IMR-90 (cell line): Measurements from ENCODE around the gene HSF2BP. TPM values are rescaled to one million over a fixed set of nuclear protein-coding genes. Genes with fewer than 3 reads are reported as not detected.

ENCODE experiments used
- ATAC-seq: fragments of 200-7000 bp; cut with Tn5 transposase; 2 replicates; pipeline ENCODE4 v1.9.1; 2020; ENCODE audit warnings: low read depth, mild to moderate bottlenecking, moderate library complexity
- BruUV-seq: library from RNA; stranded (reverse); fragments of 400-500 nt; replicated peaks from 2 replicates; lab custom pipeline; 2021; lab: Mats Ljungman, UMichigan
- CTCF ChIA-PET: fragments of 300-600 bp; formaldehyde crosslinking; extraction: SDS; loops from one replicate; lab custom pipeline; 2021; ENCODE audit warnings: antibody characterized with exemption; lab: Yijun Ruan, JAX
- POLR2A ChIA-PET: fragments of 300-600 bp; sonication (Branson Sonifier 250); formaldehyde crosslinking; loops from one replicate; lab custom pipeline; 2022; ENCODE audit warnings: antibody characterized with exemption; ENCODE audit not compliant: unreplicated experiment; lab: Charles Lee
- DNase-seq: peaks from one replicate; pipeline ENCODE4 v3.0.0; 2013
- H2AFZ ChIP-seq: replicated peaks from 2 replicates; pipeline ENCODE3; 2013; ENCODE audit warnings: low read length, mild to moderate bottlenecking; ENCODE audit not compliant: poor library complexity
- H2AK5ac ChIP-seq: 2 replicates; pipeline ENCODE4 v1.6.1; 2013; ENCODE audit warnings: low read depth, low read length, inconsistent platforms
- H2AK9ac ChIP-seq: replicated peaks from 2 replicates; pipeline ENCODE3; 2013; ENCODE audit warnings: mild to moderate bottlenecking, low read depth, low read length, moderate library complexity; ENCODE audit not compliant: poor library complexity
- H2BK120ac ChIP-seq: 2 replicates; pipeline ENCODE4 v1.6.1; 2013; ENCODE audit warnings: low read depth, low read length, inconsistent platforms
- H2BK15ac ChIP-seq: 3 replicates; pipeline ENCODE4 v1.6.1; 2013; ENCODE audit warnings: low read depth, low read length, inconsistent platforms
- H2BK20ac ChIP-seq: 2 replicates; pipeline ENCODE4 v1.6.1; 2013; ENCODE audit warnings: low read depth, mild to moderate bottlenecking, inconsistent platforms, low read length, moderate library complexity
- H2BK5ac ChIP-seq: 2 replicates; pipeline ENCODE4 v1.6.1; 2013; ENCODE audit warnings: mild to moderate bottlenecking, low read depth, low read length, inconsistent platforms; ENCODE audit not compliant: poor library complexity, severe bottlenecking
- H3K14ac ChIP-seq: replicated peaks from 2 replicates; pipeline ENCODE4 v1.6.1; 2013; ENCODE audit warnings: low read depth, low read length, inconsistent platforms
- H3K18ac ChIP-seq: 2 replicates; pipeline ENCODE4 v1.6.1; 2013; ENCODE audit warnings: low read depth, low read length, control low read depth
- H3K23ac ChIP-seq: 2 replicates; pipeline ENCODE4 v1.6.1; 2013; ENCODE audit warnings: low read depth, low read length, inconsistent platforms
- H3K27ac ChIP-seq: 2 replicates; pipeline ENCODE4 v1.5.1; 2013; ENCODE audit warnings: mild to moderate bottlenecking, control low read depth, low read length; ENCODE audit not compliant: insufficient read depth
- H3K27me3 ChIP-seq: 2 replicates; pipeline ENCODE4 v1.6.1; 2013; ENCODE audit warnings: low read length; ENCODE audit not compliant: control insufficient read depth, insufficient read depth
- H3K36me3 ChIP-seq: 2 replicates; pipeline ENCODE4 v1.6.1; 2013; ENCODE audit warnings: low read length, mixed read lengths; ENCODE audit not compliant: control insufficient read depth, insufficient read depth
- H3K4ac ChIP-seq: 2 replicates; pipeline ENCODE4 v1.6.1; 2013; ENCODE audit warnings: low read depth, low read length, inconsistent platforms
- H3K4me1 ChIP-seq: 2 replicates; pipeline ENCODE4 v1.6.1; 2013; ENCODE audit warnings: low read length, mixed read lengths; ENCODE audit not compliant: control insufficient read depth, insufficient read depth
- H3K4me2 ChIP-seq: 2 replicates; pipeline ENCODE4 v1.6.1; 2013; ENCODE audit warnings: low read depth, mild to moderate bottlenecking, control low read depth, low read length, moderate library complexity
- H3K4me3 ChIP-seq: 2 replicates; pipeline ENCODE4 v1.5.1; 2013; ENCODE audit warnings: low read depth, mild to moderate bottlenecking, control low read depth, low read length, moderate library complexity; ENCODE audit not compliant: insufficient read depth
- H3K56ac ChIP-seq: 2 replicates; pipeline ENCODE4 v1.6.1; 2013; ENCODE audit warnings: low read length, inconsistent platforms; ENCODE audit not compliant: insufficient read depth; ENCODE audit errors: extremely low read depth
- H3K79me1 ChIP-seq, 2 experiments: 2 replicates each; pipeline ENCODE4 v1.6.1; 2013; ENCODE audit warnings: low read length in 2 of 2, inconsistent platforms in 1 of 2, low read depth in 1 of 2
- H3K9ac ChIP-seq: 2 replicates; pipeline ENCODE4 v1.6.1; 2013; ENCODE audit warnings: low read depth, low read length, control low read depth
- H3K9me1 ChIP-seq: 2 replicates; pipeline ENCODE4 v1.6.1; 2013; ENCODE audit warnings: low read length, inconsistent platforms; ENCODE audit not compliant: insufficient read depth
- H3K9me3 ChIP-seq: 2 replicates; pipeline ENCODE4 v1.6.1; 2013; ENCODE audit warnings: low read length; ENCODE audit not compliant: control insufficient read depth, insufficient read depth
- H4K20me1 ChIP-seq: 2 replicates; pipeline ENCODE4 v1.6.1; 2013; ENCODE audit warnings: low read length, inconsistent platforms; ENCODE audit not compliant: insufficient read depth
- H4K5ac ChIP-seq: 2 replicates; pipeline ENCODE4 v1.6.1; 2013; ENCODE audit warnings: mild to moderate bottlenecking, low read depth, low read length, control low read depth
- H4K8ac ChIP-seq, 2 experiments: 2 replicates each; pipeline ENCODE4 v1.6.1; 2013; ENCODE audit warnings: low read depth in 2 of 2, low read length in 2 of 2, control low read depth in 1 of 2, inconsistent platforms in 1 of 2
- H4K91ac ChIP-seq: 2 replicates; pipeline ENCODE4 v1.6.1; 2013; ENCODE audit warnings: low read depth, low read length, inconsistent platforms; ENCODE audit not compliant: insufficient read depth
- BHLHE40 ChIP-seq: fragments of 150-350 bp; IDR thresholded peaks from 2 replicates; pipeline ENCODE4 v1.6.1; 2016; ENCODE audit warnings: mild to moderate bottlenecking, low read depth, low read length
- WGBS, 2 experiments: methylation state at CpG; one replicate each; pipeline versions ENCODE4 v1.1.5 to v1.1.7; 2013; ENCODE audit warnings: missing lambda C conversion rate in 2 of 2; ENCODE audit not compliant: insufficient read length in 1 of 2; ENCODE audit errors: extremely low coverage in 2 of 2; 5-methylcytosine and 5-hydroxymethylcytosine counted together
- dilution Hi-C: fragments of 300-500 bp; cut with HindIII; formaldehyde crosslinking; loops from one replicate; pipeline ENCODE4 v1.14.3; 2018; ENCODE audit warnings: low sequenced_read_pairs; ENCODE audit not compliant: unreplicated experiment
- in situ Hi-C: fragments of 300-500 bp; cut with MboI; formaldehyde crosslinking; loops from 3 replicates; pipeline ENCODE4 v1.14.3; 2019; ENCODE audit warnings: low sequenced_read_pairs, inconsistent platforms, mixed read lengths
- intact Hi-C: fragments of 100-400 bp; cut with micrococcal nuclease; formaldehyde crosslinking; loops from 2 replicates; pipeline ENCODE4 v1.10.0; 2022
- polyA plus RNA-seq, 3 experiments: library from polyadenylated mRNA; depleted of rRNA; stranded (reverse); fragments of >200 nt; gene quantifications; 2 replicates each; pipeline ENCODE4 v1.2.3, GENCODE V29; 2012; ENCODE audit warnings: low replicate concordance in 1 of 3
- total RNA-seq: library from RNA; depleted of rRNA; stranded (reverse); fragments of >200 nt; gene quantifications from 2 replicates; pipeline ENCODE4 v1.2.3, GENCODE V29; 2012

HSF2BP gene
- total and polyA plus RNA-seq, 2 of the 4 experiments (the other 2 are of a cell fraction), result 0.87 to 0.90 TPM

DNA sequence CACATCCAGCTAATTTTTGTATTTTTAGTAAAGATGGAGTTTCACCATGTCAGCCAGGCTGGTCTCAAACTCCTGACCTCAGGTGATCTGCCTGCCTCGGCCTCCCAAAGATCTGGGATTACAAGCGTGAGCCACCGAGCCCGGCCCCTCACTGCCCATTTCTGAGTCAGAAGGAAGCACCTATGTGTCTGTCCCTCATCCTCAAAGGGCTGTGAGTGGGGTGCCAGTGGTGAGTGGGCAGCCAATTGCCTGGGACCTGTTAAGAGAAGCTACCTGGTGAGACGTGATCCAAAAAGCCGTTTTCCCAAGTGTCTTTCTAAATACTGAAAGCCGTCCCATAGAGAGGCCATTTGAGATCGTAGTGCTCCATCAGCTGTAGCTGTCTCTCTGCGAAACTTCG lies 32.5 kb upstream of the HSF2BP start:
- H3K4me2 ChIP-seq, result no peak overlapping the region
- no peak overlapping the region for H3K4me3 ChIP-seq
- no peak overlapping the region for H3K56ac ChIP-seq
- no peaks in the 10 kb centered on the region for H3K4me1 ChIP-seq
- no TSS peak for BruUV-seq
- H3K9me3 ChIP-seq, result no peaks in the 10 kb centered on the region
- H2AFZ ChIP-seq, result no peak overlapping the region
- H3K36me3 ChIP-seq, result peaks cover 69% of the 10 kb centered on the region
- no peak overlapping the region for H4K91ac ChIP-seq
- H3K27ac ChIP-seq, result no peak overlapping the region
- 0 out of 4 replicates have a peak, but pooled peaks cover 0 to 3% of the 10 kb centered on the region in 2 experiments for H3K79me1 ChIP-seq
- H4K8ac ChIP-seq, result no peak overlapping the region
- dilution Hi-C loops, result no loop called here
- H2BK15ac ChIP-seq, result no peak overlapping the region
- no peaks in the 10 kb centered on the region for H3K27me3 ChIP-seq
- 89% methylated on average over 4 of the region's 10 CpGs; no CpG with 5 or more reads in 1 of the 2 experiments for WGBS, 2 experiments
- in situ Hi-C loops, result no loop called here
- ATAC-seq (no peak), DNase-seq (no peak)
- no peak overlapping the region for H3K4ac ChIP-seq
- no peak overlapping the region for H3K9ac ChIP-seq
- no peak overlapping the region for H2BK20ac ChIP-seq
- no peaks in the 10 kb centered on the region for H4K20me1 ChIP-seq
- no peak for TF ChIP-seq BHLHE40
- no peak overlapping the region for H3K23ac ChIP-seq
- ChIA-PET POLR2A (no interaction called here), CTCF (no interaction called here)
- H2BK120ac ChIP-seq, result no peak overlapping the region
- H2AK9ac ChIP-seq, result no peak overlapping the region
- H3K18ac ChIP-seq, result no peak overlapping the region
- H3K14ac ChIP-seq, result no peak overlapping the region
- H4K5ac ChIP-seq, result no peak overlapping the region
- H3K9me1 ChIP-seq, result no peaks in the 10 kb centered on the region; the same call in 1 of the 2 replicates
- no peak overlapping the region for H2BK5ac ChIP-seq
- H2AK5ac ChIP-seq, result no peak overlapping the region
- intact Hi-C loops, result no loop called here
